GM21390 (cell line): ENCODE data around the gene RCL1.
"Not testable (repeated sequence)": the region's sequence is repeated elsewhere in the genome, so short reads cannot be mapped to it uniquely, and the experiment has no call there.

Source experiments
- ATAC-seq: cut with Tn5 transposase; IDR thresholded peaks from one replicate; pipeline ENCODE4 v1.9.1; 2021; ENCODE audit not compliant: unreplicated experiment

Gene RCL1

DNA sequence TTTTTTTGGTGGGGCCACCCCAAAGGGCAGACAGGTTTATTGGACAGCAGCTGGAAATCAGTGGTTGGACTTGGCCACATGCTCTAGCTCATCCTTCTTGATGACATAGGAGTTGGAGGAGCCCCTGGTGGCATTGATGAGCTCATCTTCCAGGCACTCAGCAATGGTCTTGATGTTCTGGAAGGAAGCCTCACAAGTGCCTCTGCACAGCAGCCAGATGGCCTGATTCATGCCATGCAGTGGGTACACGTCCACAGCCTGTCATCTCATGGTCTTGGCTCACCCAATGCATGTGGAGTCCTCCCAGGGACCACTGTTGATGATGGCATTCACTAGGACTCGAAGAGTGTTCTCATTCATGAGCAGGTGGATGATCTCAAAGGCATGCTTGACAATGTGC, 11.3 kb upstream of the RCL1 start:
- no peak for ATAC-seq

- not testable (repeated sequence) for ATAC-seq
Measured at GRCh38 chr9:4783191-4783590, 9.6 kb upstream of the RCL1 start.

- no peak for ATAC-seq
Measured at GRCh38 chr9:4784403-4784802, 8.3 kb upstream of the RCL1 start.

GRCh38 chr9:4786599-4786998, 6.1 kb upstream of the RCL1 start:
- no peak for ATAC-seq

DNA sequence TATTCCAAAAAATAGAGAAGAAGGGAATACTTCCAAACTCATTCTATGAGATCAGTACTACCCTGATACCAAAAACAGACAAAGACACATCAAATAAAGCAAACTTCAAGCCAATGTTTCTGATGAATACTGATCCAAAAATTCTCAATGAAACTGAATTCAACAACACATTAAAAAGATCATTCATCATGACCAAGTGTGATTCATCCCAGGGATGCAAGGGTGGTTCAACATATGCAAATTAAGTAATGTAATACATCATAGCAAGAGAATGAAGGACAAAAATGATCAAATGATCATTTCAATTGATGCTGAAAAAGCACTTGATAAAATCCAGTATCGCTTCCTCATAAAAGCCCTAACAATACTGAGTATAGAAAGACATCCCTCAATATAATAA, 4.9 kb upstream of the RCL1 start:
- ATAC-seq: no peak

GRCh38 chr9:4788703-4789102, 4.0 kb upstream of the RCL1 start:
- ATAC-seq: no peak

GRCh38 chr9:4792054-4792571, 631 bp upstream of the RCL1 start:
- ATAC-seq: peak; percentile 32

- no peak for ATAC-seq
Measured at GRCh38 chr9:4793459-4794395, 983 bp downstream of the RCL1 start.

DNA sequence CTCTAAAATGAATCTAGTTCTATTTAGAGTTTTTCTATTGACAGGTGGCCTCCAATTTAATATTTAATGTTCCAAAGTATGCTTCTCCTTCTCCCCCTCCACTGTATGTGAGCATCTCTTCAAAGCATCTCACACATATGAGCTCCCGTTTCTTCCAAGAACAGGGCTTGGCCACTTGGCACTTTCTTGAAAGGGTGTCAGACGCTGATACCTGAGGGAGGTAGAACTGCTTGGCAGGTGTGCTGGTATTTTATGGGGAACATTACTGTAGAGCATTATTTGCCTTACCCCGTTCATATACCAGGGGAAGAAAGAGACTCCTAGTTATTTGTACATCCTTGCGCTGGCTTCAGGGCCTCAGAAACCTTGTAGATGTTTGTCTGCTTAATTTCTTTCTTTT, 1.9 kb downstream of the RCL1 start:
- no peak for ATAC-seq

DNA sequence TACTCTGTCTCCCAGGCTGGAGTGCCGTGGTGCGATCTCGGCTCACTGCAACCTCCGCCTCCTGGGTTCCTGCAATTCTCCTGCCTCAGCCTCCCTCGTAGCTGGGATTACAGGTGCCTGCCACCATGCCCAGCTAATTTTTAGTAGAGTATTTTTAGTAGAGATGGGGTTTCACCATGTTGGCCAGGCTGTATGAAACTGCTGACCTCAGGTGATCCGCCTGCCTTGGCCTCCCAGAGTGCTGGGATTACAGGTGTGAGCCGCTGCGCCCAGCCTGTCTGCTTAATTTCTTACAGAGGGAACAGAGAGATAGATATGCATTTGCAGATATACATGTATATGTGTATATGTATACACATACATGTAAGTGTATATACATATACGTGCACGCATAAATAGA, 2.4 kb downstream of the RCL1 start:
- ATAC-seq: not testable (repeated sequence)

- no peak for ATAC-seq
Measured at GRCh38 chr9:4796530-4796929, 3.8 kb downstream of the RCL1 start.

DNA sequence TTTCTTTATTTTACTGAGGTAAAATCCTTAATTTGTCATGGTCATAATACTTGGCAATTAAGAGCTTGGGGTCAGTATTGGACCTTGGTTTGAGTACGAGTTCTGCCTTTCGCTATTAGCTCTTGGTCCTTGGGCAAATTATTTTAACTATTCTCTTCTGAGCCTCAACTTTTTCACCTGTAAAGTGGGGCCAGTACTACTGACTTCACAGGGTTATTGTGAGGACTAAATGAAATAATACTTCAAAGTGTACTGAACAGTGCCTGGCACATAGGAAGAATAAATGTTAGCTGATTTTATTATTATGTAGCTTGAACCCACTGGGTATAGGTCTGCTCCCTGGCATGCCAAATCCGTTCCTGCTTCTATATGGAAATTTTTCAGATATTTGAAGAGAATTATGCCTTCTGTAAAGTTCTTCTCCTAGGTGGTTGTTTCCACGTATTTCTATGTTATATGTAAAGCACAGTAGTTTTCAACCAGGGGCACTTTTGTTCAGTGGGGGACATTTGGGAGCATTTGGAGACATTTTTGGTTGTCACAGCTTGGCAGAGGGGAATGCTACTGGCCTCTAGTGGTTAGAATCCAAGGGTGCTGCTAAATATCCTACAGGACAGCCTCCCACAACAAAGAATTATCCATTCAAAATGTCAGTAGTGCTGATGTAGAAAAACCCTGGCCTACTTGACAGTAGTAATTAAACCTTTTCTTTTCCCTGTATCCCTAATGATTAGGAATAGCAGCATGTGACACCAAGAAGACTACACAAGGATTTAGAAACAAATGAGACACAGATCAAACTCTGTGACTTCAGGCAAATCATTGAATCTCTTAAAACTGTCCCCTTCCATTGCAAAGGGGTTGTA, 4.5 kb downstream of the RCL1 start:
- no peak for ATAC-seq

DNA sequence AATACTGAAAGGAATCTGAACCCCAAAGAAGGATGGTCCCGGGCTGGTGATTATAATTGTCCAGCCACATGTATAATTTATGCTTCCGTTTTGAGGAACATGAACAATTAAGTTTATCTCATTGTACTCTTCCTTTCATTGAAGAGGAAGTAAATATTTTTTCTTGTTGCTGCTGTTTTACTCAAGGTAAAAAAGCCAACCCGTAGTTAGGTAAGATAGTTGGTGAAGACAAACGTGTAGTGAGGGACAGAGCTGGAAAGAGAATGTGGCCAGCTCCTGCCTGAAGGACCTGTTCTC, 5.1 kb downstream of the RCL1 start:
- no peak for ATAC-seq

DNA sequence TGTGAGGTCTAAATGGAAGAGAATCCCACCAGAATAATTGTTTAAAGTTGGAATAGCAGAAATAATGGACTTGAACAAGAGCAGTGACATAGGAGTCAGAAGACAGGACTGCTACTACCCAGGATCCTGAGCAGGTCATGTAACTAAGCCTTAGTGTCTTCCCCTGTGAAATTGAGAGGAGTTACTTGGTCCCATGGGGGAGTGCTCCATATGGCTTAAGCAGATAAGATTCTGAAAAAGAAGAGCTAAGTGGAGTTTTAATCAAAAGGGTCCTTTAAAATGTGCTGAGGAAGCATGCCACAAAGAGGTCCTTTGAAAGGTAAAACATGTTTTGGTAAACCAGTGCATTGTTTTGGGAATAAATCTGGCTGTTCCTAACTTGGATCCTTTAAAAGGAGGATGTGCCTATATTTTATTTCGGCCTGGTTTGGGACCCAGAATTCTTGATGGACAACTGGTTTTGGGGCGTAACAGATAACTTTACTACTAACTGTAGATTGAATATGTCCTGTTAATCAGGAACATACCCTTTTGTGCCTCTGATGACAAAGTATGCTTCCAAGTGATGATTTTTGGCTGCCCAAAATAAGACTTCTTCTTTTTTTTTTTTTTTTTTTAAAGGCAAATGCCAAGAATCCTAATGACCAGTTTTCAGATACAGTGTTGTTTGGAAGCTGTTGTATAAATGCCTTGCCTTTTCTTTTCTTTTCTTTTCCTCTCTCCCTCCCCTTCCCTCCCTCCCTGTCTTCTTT, 5.7 kb downstream of the RCL1 start:
- ATAC-seq: no peak

- no peak for ATAC-seq
Measured at GRCh38 chr9:4799033-4799430, 6.3 kb downstream of the RCL1 start.

GRCh38 chr9:4799775-4800174, 7.0 kb downstream of the RCL1 start:
- ATAC-seq: no peak

DNA sequence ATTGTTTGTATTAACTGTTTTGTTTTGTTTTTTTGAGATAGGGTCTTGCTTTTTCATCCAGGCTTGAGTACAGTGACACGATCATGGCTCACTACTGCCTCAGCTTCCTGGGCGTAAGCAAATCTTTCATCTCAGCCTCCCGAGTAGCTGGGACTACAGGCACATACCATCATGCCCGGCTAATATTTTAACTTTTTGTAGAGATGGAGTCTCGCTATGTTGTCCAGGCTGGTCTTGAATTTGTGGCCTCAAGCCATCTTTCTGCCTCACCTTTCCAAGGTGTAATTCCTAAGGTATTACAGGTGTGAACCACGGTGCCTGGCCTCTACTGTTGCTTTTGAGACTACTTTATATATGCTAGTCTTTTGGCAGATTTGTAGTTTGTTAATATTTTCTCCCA, 8.4 kb downstream of the RCL1 start:
- no peak for ATAC-seq

DNA sequence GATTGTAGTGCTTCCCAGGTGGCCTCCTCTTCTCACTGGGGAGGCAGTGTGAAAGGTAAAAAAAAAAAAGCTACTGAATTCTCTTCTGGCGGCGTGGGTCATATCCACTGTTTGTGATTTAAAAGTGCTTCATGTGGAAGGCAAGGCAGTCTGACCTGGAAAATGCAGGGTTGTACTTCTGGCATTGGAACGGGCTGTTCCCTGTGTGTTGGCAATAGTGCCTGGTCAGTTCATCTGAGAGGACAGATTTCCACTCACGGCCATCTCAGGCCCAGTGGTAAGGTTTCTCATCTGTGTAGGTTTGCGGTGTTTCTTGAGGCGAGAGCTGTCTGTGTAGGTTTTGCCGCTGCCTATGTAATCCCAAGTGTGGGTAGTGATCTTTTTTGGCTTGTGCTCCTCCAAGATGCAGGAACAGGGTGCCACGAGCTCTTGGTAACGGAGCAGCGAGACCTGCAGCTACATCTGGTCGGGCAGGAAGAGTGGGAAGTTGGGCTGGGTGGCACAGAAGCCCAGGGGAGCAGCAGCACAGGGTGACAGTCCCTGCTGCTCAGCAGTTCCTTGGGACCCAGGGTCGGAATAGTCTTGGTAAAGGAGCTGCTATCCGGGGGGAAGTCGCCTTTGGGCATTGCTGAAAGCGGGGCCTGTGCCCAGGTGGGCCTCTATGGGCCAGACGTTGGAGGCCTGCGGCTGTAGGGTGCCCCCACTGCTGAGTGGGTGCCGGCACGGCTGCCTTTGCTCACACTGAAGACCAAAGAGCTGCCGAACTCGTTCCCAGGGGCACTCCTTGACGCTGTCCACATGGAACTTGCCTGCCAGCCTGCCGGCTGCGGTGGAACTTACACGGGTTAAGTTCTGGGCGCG, 11.2 kb downstream of the RCL1 start:
- ATAC-seq: no peak

- ATAC-seq: no peak
Measured at GRCh38 chr9:4804531-4805016, 11.8 kb downstream of the RCL1 start.
